ENCODE results near the gene TBR1.

TBR1 gene

DNA sequence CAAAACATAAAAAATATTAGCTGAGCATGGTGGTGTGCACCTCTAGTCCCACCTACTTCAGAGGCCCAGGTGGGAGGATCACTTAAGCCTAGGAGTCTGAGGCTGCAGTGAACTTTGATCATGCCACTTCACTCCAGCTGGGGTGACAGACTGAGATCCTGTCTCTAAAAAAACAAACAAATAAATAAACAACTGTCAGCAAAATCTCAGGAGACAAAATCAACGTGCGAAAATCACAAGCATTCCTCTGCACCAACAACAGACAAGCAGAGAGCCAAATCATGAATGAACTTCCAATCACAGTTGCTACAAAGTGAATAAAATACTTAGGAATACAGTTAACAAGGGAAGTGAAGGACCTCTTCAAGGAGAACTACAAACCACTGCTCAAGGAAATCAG lies 58.8 kb downstream of the TBR1 start:
- no peaks in the 10 kb centered on the region for H3K4me1 ChIP-seq (ENCODE audit: insufficient read depth, low read length, severe bottlenecking)
- no peak overlapping the region for H3K9ac ChIP-seq (ENCODE audit: low read length)
- no peak overlapping the region for H3K4me3 ChIP-seq (ENCODE audit: low read depth, low read length, poor library complexity, severe bottlenecking)
- H2AFZ ChIP-seq (ENCODE audit: low read length), result no peak overlapping the region
- no peak overlapping the region for H3K27ac ChIP-seq (ENCODE audit: low read depth, low read length, poor library complexity, severe bottlenecking)
- no peaks in the 10 kb centered on the region for H4K20me1 ChIP-seq (ENCODE audit: insufficient read depth, low read length)
- H3K36me3 ChIP-seq (ENCODE audit: insufficient read depth, low read length), result no peaks in the 10 kb centered on the region
- H3K9me3 ChIP-seq (ENCODE audit: low read length), result no peaks in the 10 kb centered on the region
- TF ChIP-seq EZH2 (IDR thresholded peaks at IDR 0.05; ENCODE audit: borderline replicate concordance, low read length) (no peak), CTCF (IDR thresholded peaks at IDR 0.05; ENCODE audit: low read length) (no peak)
- H3K9me2 ChIP-seq (ENCODE audit: low read depth, low read length), result no peaks in the 10 kb centered on the region
- no peaks in the 10 kb centered on the region for H3K27me3 ChIP-seq (ENCODE audit: insufficient read depth, low read length)
- no peak overlapping the region for H3K4me2 ChIP-seq (ENCODE audit: low read length)
- H3F3A ChIP-seq (ENCODE audit: insufficient read depth, low read length), result no peaks in the 10 kb centered on the region
- no peaks in the 10 kb centered on the region for H3K79me2 ChIP-seq (ENCODE audit: insufficient read depth, low read length)
